GM12801 (cell line): Measurements from ENCODE around the gene MGLL.

Experiments
- CTCF ChIP-seq: IDR thresholded peaks from one replicate; pipeline ENCODE4 v1.5.1; 2011; ENCODE audit warnings: control low read depth; ENCODE audit not compliant: insufficient read length; ENCODE audit errors: extremely low read depth

The MGLL gene

GRCh38 chr3:127759826-127760225 is 62.5 kb downstream of the MGLL start:
- TF ChIP-seq CTCF, result no peak

GRCh38 chr3:127758013-127758412 is 64.3 kb downstream of the MGLL start:
- no peak for TF ChIP-seq CTCF

- no peak for TF ChIP-seq CTCF
Measured at GRCh38 chr3:127755305-127755681, 67.0 kb downstream of the MGLL start.

- TF ChIP-seq CTCF, result no peak
Measured at GRCh38 chr3:127754411-127755304, 67.7 kb downstream of the MGLL start.

- no peak for TF ChIP-seq CTCF
Measured at GRCh38 chr3:127753898-127754410, 68.4 kb downstream of the MGLL start.

GRCh38 chr3:127753338-127753737 is 69.0 kb downstream of the MGLL start:
- TF ChIP-seq CTCF, result no peak

GRCh38 chr3:127751782-127752181 is 70.5 kb downstream of the MGLL start:
- no peak for TF ChIP-seq CTCF
